Activated T-cell treated with anti-CD3 and anti-CD28 coated beads for 48 hours (primary cell): Measurements from ENCODE around the gene GLT1D1.
A peak's percentile ranks its signal among the peaks of the same experiment; 100 is the strongest.
"Not testable (repeated sequence)": the region's sequence is repeated elsewhere in the genome, so short reads cannot be mapped to it uniquely, and the experiment has no call there.

Experiments
- DNase-seq: peaks from one replicate; pipeline ENCODE4 v3.0.0-alpha.2; 2020; ENCODE audit warnings: low read depth

Gene GLT1D1

DNA sequence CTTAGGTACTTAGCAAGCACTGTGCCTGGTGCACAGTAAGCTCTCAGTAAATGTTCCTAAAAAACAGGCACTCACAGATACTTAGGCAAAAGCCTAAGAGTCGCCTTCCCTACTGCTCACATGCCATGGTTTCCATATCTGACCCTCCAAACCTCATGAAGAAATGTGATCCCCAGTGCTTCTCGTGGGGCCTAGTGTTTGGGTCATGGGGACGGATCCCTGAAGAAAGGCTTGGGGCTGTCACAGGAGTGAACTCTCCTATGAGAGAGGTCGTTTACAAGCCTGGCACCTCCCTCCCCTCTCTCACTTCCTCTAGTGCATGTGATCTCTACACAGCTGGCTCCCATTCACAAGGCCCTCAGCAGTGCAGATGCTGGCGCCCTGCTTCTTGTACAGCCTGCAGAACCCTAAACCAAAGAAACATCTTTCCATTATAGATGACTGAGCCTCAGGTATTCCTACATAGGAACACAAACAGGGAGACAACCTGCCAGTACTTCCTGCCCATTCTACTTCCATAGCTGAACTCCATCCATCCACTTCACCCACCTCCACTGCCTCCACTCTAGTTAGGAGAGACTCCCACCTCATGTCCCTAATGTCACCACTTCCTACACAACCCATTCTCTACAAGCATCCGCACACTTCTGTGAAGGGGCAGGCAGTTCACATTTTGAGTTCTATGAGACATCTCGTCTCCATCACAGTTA is 32.4 kb upstream of the GLT1D1 start:
- no peak for DNase-seq

DNA sequence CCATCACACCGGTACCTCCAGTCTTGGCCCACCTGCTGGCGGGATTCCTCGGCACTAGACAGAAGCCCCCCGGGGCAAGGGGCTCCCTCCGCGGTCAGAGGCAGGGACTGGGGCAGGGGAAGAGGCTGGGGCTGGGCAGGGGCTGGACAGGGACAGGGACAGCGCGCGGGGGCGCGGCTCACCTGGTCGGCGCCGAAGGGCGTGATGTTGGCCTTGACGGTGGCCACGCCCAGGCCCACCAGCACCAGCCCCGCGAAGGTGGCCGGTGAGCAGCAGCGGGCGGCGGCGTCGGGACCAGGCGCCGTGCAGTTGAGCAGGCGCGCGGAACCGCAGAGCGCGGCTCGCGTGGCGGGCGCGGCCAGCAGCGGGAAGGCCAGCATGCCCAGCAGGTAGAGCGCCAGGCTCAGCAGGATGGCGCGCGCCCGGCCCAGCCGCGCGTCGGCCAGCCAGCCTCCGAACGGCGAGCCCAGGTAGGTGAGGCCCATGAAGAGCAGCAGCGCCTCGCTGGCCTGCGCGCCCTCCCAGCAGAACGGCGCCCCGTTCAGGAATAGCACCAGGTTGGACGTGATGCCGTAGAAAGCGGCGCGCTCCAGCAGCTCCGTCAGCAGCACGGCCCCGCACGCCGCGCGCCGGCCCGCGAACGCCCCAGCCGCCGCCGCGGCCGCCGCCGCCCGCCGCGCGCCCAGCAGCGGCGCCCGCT is 29.9 kb upstream of the GLT1D1 start:
- DNase-seq = peak; percentile 30

DNA sequence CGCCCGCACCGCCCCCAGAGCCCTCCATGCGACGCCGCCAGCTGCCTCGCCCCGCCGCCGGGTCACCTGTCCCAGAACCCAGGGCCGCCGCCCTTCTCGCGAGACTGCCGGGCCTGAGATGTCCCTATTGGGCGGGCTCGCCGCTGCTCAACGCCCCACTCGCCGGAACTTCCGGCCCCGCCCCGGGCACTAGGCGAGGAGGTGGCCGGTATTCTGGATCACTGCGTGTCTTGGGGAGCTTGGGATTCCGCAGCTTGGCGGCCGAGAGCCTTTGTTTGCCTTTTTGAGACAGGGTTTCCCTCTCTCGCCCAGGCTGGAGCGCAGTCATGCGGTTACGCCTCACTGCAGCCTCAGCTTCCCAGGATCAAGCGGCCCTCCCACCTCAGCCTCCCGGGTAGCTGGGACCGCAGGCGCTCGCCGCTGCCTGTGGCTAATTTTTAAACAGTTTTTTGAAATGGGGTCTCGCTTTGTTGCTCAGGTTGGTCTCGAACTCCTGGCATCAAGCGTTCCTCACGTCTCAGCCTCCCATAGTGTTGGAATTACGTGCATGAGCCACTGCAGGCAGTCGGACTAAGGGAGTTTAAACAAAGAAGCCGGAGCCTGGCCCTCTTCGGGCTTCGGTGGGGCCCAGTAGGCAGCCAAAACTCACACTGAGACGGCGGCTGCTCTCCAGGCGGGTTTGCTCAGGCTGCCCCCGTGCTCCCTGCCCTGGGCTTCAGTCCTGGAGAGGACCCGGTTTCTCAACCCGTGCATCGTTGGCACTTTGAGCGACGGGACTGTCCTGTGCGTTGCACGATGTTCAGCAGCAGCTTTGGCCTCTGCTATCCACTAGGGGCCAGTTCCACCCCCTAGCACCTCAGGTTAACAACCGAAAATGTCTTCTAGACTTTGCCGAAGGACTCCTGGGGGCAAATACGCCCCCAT is 29.1 kb upstream of the GLT1D1 start, which contains the start of gene SLC15A4:
Gene SLC15A4, minus strand, starts transcription at position 43 of the 924 bp plus-strand sequence. Its CDS starts 15 bp downstream, at position 28.
- DNase-seq = peak; percentile 95

DNA sequence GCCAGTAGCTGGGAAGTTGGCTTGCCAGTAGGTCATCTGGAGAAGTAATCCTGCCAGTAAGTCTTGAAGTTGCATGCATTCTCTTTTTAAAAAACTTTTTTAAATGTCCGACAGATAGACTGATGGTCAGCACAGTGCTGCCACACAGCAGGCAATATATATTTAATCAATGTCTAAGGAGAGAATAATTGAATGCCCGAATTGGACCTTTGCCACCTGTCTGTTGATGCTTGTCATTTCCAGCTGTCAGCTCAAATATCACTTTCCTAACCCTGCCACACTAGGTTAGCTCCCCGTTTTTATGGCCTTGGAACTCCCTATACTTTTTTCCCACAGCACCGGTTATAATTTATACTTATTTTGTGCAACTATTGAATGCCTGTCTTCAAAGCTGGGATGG is 27.4 kb upstream of the GLT1D1 start:
- DNase-seq = no peak

DNA sequence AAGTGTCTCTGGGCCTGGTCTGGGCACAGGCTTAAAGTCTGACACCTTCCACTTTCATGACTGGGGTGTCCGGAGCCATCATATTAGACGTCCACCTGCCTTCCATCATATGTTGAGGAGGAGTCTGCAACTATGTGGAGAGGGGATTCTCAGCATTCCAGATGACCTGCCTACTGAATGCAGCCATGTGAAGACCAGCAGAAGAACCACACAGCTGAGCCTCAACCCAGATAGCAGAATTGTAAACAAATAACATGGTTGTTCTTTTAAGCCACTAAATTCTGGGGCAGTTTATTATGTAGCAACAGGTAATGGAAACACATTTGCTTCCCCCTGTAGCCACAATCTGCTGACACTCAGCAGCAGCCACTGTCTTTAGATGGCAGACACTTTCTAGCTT is 25.6 kb upstream of the GLT1D1 start:
- DNase-seq = no peak

DNA sequence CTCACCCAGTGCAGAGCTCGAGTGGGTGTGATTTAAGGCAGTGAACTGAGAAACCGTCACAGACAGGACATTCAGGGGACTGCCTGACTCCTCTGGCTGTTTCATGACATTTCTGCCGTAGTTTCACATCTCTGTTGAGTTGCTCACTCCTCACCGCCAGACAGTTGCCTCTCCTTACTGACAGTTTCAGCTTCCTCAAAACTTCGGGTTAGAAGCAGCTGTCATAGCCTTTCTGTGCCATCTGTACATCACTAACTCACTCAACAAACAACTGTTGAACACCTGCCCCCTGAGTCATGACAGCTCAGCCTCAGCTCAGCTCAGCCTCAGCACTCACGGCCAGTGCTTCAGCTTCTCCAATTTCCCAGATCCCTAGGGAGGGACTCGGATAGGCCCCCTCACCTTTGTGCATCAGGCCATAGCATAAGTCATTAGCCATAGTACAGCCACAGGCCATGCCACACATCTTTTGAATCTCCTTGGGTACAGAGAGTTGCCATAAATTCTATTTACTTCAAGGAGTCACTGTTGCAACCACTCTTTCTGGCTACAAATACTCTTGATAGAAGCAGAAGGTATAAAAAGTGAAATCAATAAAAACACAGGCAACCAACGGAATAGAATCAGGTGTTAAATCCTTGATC is 23.3 kb upstream of the GLT1D1 start:
- no peak for DNase-seq

DNA sequence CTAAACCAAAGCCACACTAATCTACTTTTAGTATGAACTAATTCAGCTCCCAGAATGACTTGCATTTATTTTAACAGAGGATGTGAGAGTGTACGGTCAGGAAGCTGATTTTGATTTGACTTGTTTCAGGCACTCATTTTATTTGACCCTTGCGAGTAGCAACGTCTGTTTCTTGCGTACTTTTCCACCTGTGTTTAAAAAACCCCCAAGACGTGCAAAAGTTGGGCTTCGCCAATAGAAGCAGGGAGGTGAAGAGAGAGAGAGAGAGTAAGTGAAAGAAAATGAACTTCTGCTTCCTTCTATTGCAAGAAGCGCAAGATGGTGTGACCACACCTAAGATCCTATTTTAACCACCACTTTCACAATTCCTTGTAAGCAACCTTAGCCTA is 22.8 kb upstream of the GLT1D1 start:
- DNase-seq = no peak

DNA sequence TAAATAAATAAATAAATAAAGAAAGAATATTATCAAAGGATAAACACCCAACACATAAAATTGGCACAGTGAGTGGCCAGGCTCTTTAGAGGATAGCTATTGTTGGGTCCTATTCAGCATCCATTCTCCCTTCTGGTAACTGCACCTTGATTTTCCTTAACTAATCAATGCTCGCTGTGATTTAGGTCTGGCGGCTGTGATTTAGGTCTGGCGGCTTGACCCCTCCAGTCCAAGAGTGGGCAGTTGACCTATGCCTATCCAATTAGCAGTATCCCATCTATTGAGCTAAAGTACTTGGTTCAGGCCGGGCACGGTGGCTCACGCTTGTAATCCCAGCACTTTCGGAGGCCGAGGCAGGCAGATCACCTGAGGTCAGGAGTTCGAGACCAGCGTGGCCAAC is 19.9 kb upstream of the GLT1D1 start:
- DNase-seq = no peak

DNA sequence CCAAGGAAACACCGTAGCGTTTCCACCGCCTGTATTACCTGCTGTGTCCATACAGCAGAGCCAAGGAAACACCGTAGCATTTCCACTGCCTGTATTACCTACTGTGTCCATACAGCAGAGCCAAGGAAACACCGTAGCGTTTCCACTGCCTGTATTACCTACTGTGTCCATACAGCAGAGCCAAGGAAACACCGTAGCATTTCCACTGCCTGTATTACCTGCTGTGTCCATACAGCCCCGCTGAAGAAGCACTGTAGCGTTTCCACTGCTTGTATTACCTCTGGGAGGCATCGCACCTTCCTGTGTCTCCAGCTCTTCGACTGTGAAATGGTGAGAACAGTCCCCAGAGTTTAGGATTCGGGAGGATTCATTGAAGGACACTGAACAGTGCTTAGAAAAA is 13.4 kb upstream of the GLT1D1 start:
- DNase-seq = not testable (repeated sequence)

DNA sequence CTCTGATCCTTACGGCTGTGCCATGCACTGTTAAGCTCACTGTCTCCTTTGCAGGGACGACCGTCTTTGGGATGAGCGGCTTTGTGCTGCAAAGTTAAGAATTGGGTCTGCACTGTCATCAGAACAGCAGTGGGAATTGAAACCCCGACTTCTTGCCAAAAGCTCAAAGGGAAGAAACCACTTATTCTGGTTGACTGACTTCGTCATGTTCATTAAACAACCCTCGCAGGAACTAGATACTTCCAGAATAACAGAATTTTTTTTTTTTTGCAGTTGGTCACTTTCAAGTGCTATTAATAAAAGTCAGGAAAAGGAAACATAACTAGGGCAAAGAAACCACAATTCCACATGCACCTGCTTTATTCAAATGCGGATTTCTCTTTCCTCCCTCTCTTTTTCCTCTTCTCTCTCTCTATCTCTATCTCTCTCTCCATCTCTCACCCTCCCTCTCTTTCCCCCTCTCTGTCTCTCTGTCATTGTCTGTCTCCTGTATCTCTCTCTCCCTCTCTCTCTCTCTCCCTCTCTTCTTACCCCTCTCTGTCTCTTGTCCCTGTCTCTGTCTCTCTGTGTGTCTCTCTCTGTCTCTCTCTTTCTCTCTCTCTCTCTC is 12.3 kb upstream of the GLT1D1 start:
- DNase-seq = no peak

DNA sequence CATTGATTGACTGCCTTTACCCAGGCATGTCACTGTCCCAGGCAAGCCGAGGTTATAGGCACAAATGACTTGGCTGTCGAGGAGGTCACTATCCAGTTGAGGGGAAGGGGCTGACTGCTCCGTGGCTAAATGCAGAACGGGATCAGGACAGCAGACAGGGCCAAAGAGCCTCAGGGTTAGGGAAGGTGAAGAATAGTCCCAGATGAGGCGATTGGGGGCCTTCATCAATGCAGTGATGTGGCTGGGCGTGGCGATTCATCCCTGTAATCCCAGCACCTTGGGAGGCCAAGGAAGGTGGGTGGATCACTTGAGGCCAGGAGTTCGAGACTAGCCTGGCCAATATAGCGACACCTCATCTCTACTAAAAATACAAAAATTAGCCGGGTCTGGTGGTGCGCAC is 10.7 kb upstream of the GLT1D1 start:
- DNase-seq = no peak

DNA sequence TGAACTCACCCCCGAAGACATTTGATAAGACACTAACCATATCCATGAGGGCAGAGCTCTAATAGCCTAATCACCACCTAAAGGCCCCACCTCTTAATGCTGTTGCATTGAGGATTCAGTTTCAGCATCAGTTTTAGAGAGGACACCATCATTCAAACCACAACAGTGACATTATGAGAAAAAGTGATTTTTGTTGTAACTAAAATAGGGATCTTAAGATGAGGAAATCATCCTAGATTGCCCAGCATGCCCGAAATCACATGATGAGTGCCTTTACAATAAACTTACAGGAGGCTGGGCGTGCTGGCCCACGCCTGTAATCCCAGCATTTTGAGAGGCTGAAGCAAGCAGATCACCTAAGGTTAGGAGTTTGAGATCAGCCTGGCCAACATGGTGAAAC is 9.7 kb upstream of the GLT1D1 start:
- DNase-seq = no peak

DNA sequence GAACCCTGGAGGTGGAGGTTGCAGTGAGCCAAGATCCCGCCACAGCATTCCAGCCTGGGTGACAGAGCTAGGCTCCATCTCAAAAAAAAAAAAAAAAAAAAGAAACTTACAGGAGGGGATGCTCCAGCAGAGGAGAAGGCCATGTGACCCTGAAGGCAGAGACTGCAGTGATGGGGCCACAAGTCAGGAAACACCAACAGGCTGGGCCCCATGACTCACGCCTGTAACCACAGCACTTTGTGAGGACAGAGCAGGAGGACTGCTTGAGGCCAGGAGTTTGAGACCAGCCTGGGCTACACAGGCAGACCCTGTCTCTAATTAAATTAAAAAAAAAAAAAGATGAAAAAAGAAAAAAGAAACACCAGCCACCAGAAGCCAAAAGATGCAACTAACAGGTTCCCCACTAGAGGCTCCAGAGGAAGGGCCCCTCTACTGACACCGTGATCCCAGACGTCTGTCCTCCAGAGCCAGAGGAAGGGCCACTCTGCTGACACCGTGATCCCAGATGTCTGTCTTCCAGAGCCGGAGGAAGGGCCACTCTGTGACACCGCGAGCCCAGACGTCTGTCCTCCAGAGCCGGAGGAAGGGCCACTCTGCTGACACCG is 9.1 kb upstream of the GLT1D1 start:
- DNase-seq = no peak

DNA sequence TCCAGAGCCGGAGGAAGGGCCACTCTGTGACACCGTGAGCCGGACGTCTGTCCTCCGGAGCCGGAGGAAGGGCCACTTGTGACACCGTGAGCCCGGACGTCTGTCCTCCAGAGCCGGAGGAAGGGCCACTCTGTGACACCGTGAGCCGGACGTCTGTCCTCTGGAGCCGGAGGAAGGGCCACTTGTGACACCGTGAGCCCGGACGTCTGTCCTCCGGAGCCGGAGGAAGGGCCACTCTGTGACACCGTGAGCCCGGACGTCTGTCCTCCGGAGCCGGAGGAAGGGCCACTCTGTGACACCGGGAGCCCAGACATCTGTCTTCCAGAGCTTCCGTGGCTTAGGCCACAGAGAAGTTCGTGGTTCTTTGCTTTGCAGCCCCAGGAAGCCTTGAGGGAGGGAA is 6.6 kb upstream of the GLT1D1 start:
- not testable (repeated sequence) for DNase-seq

DNA sequence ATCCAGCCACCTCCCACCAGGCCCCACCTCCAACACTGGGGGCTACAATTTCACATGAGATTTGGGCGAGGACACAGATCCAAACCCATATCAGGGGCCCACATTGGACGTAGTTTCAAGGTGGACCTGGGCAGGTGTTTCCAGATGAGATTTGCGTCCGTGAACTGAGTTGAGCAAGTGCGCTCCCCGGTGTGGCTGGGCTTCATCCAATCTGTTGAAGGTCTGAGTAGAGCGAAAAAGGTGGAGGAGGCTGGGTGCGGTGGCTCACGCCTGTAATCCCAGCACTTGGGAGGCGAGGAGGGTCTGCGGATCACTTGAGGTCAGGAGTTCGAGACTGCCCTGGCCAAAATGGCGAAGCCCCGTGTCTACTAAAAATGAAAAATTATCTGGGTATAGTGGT is 4.9 kb upstream of the GLT1D1 start:
- DNase-seq = no peak

DNA sequence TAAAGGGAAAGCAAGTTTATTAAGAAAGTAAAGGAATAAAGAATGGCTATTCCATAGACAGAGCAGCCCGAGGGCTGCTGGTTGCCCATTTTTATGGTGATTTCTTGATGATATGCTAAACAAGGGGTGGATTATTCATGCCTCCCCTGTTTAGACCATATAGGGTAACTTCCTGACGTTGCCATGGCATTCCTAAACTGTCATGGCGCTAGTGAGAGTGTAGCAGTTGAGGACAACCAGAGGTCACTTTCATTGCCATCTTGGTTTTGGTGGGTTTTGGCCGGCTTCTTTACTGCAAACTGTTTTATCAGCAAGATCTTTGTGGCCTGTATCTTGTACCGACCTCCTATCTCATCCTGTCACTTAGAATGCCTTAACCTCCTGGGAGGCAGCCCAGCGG is 3.5 kb upstream of the GLT1D1 start:
- DNase-seq = not testable (repeated sequence)

DNA sequence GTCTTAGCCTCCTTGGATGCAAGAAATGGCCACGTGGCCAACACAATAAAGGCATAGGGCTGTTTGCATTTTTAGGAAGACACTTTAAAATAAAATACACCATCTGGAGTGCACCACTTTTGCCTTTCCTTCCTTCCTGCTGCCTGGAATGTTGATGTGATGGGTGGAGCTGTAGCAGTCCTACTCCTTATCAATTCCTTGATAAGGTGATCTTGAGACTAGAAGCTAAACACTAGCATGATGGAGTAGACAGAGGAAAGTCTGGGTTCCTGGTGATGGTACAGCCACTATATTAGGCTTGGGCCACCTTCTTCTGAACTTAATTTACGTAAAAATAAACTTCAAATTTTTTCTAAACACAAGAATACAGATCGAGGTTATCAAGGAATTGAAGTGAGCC is 2.9 kb upstream of the GLT1D1 start:
- no peak for DNase-seq

DNA sequence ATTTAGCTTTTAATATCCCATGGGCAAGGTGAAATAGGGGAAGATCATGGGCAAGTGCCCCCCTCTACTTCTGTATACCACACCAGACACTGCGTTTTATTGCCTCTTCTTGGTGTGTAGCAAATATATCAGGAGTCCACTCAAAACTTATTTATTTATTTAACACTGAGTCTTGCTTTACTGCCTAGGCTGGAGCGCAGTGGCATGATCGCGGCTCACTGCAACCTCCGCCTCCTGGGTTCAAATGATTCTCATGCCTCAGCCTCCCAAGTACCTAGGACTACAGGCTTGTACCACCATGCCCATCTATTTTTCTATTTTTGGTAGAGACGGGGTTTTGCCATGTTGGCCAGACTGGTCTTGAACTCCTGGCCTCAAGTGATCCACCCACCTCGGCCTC is 1.8 kb upstream of the GLT1D1 start:
- not testable (repeated sequence) for DNase-seq

DNA sequence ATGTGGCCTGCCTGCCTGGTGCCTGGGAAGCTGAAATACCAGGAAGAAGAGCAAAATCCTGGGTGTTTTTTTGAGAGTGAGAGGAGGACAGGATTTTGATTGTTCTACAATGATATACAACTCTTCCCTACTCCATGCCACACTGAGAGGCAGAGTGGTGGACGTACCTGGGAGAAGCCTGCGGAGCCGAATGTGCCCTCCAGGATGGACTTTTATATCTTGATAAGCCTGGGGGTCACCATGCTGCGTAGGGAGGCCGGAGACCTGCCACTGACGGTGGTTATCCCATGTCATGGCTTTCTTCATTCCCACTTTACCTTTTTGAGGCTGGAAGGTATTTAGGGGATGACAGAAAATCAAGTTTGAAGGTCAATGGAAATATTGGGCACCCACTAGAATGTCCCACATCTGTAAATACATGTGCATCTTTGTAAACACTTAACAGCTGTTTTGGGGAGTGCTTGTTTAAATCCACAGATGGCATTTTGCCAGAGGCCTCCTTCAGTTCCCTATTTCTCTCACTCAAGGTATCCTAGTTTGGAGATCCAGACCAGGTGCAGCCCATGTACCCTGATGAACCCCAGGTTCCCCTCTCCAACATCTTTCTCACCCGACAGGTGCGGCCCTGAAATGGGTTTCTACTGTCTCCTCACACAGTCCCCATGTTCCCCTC is 1.1 kb upstream of the GLT1D1 start:
- no peak for DNase-seq

DNA sequence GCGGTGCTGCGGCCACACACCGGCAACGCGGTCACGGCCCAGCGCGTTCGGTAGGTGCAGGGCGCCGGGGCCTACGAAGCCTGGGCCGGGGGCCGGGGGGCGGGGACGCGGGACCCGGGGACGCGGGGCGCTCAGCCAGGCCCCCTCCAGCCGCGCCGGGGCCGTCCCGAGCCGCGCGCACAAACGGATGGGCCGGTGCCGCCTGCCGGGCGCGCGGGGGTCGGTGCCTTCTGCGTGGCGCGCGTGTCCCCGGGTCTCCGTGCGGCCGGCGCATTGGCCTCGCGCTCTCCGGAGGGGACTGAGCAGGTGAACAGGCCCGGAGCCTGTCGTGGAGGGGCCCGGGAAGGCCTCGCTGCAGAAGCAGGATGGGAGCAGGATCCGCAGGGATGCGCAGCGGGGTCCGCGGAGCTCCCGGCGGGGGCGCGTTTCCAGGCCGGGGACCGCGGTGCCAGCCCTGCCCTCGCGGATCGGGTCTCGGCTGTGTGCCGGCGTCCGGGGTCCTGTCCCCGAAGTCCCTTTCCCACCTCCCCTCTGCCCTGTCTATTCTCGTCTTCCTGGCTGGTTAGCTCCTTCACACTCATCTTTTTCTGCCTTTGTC is 421 bp downstream of the GLT1D1 start:
- DNase-seq = no peak
